ENCODE results near the gene KCNA4.
"Not testable (repeated sequence)": the region's sequence is repeated elsewhere in the genome, so short reads cannot be mapped to it uniquely, and the experiment has no call there.

Gene KCNA4

DNA sequence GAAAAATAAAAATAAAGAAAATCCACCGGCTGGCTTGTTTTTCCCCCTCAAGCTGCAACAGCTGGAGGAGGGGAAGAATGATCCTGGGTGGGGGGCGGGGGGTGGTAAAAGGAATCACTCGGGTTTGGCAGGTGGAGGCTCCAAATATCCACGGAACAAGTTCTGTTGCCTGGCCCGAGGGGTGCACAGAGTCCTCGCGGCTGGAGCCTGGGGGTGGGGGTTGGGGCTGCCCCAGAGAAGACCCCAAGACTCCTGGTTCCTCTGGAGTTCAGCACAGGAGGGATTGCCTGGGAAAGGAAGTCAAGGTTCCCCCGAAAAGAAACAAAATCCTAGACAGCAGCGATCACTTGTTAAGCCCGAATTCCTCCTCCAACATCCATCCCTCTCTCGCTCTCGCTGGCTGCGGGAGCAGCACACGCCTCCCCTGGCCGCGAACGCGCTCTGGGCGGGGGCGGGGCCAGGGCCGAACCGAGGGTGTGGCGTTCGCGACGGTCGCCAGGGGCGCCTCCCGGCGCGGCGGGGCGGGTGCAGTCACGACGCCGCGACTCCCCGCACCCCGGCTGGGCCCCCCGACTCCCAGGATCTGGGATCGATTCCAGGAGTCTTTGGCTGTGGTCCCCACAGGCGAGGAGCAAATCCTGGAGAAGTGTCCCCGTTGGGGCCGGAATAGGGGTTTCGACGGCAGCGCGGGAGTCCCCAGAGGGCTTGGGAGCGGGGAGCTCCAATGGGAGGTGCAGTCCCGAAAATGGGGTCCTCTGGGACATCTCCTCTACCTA, at the start of gene KCNA4:
KCNA4 (minus strand) TSS at position 443 of the 776 bp plus-strand sequence. CDS start 4,352 bp downstream, outside the sequence.
- DNase-seq = no peak

DNA sequence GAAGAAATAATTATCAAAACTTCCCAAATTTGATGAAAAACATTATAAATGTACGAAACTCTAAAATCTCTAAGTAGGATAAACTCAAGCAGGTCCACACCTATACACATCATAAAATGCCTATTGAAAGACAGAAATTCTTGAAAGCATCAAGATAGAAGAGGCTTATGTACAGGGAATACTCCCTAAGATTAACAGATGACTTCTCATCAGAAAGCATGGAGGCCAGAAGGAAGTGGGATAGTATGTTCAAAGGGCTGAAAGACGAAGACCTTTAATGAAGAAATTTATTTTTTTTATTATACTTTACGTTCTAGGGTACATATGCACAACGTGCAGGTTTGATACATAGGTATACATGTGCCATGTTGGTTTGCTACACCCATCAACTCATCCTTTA, 45.3 kb upstream of the KCNA4 start:
- no peak for DNase-seq

DNA sequence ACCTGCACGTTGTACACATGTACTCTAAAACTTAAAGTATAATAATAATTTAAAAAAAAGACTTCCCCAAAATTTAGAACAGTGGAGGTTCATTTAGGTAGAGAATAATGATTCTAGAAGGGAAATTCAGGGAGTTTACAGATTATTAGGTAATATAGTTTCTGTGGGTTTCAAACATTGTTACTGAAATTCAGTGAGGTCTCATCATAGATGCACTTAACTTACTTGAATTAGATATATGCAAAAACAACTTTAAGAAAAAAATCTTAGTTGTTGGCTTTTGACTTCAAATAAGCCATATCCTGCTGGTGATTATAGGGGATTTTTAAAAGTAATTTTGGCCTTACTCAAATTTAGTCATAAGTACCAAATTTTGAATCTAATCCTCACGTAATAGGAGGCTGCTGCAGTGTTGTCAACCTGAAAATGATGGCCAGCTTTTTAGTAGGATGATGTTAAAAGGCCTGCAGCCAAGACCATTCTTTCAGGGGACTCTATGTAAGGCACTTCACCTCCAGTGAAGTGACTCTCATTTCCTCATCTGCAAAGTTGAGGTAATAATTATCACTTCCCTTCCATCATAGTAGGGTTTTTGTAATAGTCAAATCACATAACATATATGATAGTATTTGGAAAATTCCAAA, 42.5 kb upstream of the KCNA4 start:
- DNase-seq = no peak

DNA sequence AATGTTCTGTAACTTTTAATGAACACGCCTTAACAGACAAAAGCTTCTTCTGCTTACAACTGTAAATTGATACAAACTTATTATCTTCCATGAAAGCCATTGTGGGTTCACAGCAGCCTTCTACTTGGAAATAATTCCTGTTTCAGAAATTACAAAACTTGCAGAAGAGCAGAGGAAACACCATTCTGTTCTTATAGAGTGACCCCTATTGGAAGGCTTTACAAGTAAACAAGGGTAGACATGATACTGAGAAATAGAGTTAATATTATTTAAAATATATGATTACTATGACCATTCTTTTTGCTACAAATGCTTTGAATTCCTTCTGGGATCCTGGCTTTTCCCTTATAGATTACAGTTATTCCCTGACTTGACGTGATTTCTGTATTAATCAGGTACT, 32.4 kb upstream of the KCNA4 start:
- no peak for DNase-seq

DNA sequence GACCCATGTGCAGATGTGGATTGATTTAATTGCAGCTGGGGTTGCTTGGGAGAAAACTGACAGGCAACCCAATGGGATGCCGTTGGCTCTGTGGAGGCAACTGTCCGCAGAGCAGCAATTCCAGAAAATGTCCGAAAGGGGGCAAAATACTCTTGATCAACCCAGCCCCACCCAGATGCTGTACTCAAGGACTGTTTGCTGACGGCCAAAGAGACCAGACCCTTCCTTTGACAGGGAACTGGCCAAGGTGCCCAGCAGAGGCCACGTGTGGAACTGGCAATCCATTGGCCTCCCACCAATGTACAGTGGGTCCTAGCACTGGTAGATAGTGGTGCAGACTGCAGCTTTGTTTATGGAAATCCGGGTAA, 29.7 kb upstream of the KCNA4 start:
- no peak for DNase-seq

DNA sequence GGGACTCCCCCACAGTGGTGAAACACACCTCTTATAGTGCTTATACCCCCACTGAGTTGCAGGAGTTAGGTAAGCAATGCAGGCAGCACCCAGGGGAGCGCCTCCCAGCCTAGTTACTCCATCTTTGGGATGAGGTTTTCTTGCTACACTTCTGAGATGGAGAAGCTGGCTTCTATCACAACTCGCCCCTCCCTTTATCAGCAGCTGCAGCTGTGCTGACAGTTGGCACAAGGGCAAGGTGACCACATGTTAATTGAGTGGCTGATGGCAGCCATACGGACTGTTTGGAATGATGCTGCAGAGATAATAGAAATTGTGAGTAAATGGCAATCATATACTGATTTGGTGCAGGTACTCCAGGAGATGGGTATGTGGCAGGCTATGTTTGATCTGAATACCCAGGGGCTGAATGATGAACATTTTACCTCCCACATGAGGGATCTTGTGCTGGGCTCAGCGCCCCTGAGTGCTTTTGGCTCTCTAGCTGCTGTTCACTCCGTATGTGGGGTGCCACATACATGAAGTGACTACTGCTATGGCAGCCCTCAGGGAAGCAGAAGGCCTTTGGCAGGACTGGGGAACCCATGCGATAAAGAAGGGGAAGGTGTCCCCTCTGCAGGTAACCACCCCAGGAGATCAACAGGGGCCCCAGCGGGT, 29.2 kb upstream of the KCNA4 start:
- no peak for DNase-seq

DNA sequence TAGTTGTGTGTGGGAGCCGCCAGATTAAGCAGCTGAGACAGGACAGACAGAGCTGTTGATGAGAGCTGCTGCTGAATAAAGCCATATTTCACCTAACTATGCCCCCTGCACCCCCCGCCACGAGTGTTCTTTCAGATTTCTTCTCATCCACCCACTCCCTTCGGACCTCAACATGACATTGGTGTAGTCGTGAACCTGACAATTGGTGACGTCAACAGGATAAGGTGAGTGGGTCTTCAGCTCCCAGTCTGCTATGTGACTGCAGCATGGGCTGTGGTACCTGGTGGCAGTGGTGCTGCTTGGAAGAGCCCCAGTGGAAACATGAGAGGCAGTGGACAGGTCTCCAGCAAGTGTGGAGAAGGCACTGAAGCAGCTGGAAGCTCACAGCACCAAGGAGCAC, 28.3 kb upstream of the KCNA4 start:
- no peak for DNase-seq

DNA sequence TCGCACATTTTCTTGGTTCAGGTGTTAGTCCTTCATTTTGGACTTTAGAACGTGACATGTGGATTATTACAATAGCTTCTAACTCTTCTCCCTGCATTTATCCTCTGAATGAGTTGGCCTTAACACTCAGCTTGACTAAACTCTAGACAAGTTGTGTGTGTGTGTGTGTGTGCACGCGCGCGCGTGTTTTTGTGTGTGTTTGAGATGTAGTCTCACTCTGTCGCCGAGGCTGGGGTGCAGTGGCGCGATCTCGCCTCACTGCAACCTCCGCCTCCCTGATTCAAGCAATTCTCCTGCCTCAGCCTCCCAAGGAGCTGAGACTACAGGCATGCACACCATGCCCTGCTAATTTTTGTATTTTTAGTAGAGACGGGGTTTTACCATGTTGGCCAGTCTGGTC, 24.3 kb upstream of the KCNA4 start:
- DNase-seq = no peak

DNA sequence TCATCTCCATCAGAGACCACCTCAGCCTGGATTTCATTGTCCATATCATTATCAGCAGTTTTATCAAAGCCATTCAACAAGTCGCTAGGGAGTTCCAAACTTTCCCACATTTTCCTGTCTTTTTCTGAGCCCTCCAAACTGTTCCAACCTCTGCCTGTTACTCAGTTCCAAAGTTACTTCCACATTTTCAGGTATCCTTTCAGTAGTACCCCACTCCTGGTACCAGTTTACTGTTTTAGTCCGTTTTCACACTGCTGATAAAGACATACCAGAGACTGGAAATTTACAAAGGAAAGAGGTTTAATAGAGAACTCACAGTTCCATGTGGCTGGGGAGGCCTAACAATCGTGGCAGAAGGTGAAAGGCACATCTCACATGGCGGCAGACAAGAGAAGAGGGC, 17.9 kb upstream of the KCNA4 start:
- DNase-seq = not testable (repeated sequence)

DNA sequence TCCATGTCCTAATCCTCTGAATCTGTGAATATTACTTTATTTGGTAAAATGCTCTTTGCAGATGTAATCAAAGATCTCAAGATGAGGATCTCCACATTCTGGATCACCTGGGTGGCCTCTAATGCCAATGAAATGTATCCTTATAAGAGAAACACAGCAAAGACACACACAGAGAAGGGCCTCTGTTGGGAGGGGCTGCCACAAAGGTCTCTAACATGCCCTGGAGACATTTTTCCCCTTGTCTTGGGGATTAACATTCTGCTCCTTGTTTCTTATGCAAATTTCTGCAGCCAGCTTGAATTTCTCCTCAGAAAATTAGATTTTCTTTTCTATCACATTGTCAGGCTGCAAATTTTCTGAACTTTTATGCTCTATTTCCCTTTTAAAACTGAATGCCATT, 17.3 kb upstream of the KCNA4 start:
- DNase-seq = not testable (repeated sequence)

DNA sequence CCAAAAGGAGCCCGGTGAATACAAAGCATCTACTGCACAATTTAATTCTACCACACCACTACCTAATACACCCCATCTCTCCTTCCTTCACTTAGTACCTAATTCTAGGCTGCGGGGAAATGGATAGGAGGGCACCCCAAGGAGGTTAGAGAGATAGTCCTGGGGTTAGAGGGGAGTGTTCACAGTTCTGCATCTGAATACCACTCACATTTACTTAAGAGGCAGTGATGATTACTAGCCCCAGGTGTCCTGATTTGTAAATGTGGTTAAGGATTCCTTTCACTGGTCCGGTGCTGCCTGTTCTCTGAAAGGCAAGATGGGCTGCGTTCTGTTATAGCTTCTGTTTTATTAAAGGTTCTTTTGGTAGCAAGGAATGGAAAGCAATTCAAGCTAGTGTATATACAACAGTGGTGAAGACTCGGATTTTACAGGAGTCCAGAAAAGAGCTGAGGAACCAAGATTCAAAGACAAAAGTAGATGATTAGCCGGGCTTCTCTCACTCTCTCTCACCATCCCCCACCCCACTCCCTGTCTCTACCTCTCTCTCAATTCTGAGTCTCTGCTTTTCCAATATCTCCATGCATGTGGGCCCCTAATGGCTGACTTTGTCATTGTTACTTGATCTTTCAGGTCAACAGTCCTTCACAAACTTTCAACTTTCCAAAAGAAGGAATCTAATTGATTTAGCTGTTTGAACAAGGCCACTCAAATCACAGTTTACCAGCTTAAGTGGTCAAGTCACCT, 8.7 kb upstream of the KCNA4 start:
- no peak for DNase-seq

DNA sequence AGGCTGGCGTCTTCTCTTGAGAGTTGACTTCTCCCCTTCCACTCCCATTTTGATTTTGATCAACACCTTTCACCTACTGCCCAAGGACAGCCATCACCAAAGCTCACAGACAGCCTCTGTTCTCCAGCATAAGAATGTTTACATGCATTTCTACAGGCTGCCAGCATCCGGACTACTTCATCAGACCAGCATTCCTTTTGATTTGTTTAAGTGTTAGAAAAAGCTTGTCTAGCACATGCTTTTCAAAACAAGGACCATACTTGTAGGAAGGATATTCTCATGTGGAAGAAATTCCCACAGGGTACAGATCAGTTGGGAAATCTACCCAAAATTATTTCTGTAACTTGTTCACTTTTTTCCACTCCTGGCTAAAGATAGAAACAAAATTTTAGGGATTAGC, 6.2 kb upstream of the KCNA4 start:
- no peak for DNase-seq

DNA sequence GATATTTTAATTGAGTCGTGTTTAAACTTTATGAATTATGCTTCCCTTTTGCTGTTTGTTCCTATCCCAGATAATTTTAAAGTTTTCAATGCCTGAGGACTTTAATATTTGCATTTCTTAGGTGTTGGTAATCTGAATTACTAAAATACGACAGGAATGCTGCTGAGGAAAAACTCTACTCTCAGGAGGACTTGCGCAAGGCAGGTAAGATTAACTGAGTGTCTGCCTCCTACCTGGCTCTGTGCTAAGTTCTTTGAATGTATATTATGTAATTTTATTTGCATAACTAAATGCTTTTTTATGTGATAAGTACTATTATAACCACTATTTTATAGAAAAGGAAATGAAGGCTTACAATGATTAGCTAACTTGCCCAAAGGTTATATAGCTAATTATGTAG, 2.7 kb upstream of the KCNA4 start:
- DNase-seq = no peak

DNA sequence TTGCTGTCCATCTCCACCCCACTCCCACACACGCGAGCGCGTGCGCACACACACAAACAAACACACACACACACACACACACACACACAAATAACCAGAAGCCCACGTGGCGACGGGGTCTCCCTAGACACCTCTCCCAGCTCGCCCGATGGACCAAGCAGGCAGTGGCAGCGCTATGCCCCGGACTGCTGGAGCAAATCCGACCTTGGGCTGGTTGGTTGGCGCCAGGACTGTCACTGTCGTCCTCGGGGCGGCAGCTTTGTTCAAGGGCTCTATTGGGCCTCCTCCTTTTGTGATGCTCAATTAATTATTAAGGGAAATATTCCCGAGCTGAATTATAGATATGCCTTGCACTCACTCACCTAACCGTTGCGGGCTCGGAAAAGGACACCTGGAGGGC, 1.7 kb upstream of the KCNA4 start:
- DNase-seq = no peak

DNA sequence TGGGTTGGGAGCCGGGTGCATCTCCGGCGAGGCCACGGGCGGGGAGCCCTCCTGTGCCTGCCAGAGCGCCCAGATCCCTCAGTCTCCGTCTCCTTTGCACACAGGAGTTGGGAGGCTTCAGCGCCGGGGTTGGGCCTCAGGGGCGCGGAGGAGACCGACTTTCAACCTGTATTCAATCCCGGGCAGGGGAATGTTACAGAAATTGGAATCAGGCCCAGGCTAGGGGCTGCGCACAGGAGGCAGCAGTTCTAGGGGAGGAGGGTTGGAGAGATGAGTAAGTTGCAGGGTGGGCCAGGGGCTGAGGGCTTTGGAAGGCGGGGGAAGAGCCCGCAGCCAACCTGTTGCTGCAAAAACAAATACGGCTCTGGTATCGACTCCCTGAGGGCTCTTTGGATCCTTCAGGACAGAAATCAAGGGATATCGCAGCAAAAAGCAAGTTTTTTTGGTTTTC, 640 bp upstream of the KCNA4 start:
- no peak for DNase-seq

DNA sequence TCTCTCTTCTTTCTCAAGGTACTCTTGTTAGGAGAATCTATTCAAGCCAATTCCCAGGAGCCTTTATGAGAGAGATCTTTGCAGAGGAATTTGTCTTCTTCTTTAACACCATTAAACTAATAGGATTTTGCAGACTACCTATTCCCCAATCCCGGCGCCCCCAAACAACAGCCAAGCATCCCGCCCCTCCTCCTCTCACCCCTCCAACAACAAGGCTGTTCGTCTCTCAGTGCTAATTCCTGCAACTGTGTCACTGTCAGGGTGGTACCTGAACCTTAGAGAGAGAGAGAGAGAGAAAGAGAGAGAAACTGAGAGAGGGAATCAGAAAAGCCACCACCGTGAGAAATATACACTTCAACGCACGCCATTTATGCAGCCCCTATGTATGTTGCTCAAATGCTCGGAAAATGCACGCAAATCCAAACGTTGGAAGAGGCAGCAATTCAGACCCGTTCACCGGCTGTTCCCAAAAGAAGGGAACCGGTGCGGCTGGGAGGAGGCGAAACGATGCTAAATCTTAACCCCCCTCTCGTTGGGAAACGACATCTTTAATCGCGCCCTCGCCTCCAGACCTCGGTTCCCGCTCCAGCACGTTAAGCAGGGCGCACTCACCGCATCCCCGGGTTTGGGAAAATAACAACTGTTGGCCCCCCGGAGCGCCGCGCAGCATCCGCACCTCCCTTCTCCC, 961 bp downstream of the KCNA4 start:
- no peak for DNase-seq

DNA sequence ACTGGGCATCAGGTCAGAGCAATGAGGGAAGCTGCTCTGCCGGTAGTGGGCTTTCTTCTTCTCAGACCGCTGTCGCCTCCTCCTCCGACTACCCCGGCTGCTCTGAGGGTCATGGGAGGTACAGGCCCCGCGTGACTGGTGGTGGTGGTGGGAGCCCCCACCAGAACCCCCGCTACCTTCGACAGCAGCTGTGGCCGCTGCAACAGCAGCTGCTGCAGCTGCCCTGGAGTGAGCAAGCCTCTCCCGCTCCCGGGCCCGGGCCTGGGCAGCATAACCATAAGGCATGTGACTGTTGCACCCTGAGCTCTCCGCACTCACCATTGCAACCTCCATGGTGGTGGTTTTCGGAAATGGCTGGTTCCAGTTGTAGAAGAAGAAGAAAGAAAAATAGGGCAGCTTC, 4.5 kb downstream of the KCNA4 start:
- DNase-seq = no peak

DNA sequence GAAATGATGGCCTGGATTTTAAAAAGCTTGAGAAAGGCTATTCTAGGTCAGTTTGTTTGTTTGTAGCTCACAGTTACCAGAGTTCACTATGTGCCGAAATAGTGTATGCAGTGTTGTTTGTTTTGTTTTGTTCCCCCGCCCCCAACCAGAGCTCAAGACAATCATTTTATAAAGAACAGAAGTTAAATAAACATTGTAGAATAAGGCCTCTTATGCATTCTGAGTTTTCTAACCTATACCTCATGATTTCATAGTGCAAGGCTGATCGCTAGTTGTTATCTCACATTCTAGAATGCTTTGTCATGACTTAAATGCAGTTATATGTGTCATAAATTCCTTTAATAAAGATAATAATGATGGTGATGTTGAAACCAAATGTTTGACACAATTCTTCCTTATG, 7.8 kb downstream of the KCNA4 start:
- no peak for DNase-seq

DNA sequence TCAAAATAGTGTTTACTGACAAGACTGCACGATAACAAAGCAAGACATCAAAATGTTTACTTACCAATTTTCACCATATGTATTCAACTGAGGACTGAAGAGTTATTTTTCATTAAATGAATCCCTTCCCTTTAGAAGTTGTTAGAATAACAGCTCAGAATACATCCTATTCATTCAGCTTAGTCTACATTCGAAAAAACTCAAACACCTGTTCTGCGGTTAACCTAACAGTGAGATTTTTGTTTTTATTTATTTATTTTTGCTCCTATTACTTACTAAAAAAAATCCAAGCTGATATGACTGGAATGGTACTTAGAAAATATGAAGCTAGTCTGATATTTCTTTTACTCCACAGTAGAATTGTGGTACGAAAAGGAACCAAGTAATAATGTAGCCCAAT, 10.0 kb downstream of the KCNA4 start:
- no peak for DNase-seq

DNA sequence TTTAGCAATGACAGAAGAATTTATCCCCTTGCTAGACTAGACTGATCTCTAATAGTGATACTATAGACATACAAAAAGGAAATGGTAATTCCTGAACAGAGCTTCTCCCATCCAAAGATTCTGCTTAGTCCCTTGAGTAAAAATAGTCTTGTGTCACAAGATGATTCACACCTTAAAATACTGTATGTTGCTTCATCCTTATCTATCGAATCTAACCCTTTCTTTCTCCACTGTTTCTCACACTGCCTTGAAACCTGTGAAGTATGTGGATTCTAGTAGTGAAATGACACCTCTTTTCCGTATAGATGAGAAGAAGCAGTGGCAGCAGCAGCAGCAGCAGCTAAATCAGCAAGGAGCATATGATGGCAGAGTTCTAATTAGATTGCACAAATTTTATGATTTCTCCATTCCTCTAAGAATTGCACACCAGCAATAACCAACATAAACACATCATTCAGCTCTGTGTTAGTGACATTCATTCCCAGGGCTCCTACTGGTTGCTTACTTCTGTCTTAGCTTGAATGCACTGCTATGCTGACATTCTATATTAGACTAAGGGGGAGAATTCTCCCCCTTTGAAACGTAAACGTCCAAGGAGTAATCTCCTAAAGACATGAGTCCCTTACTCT, 14.6 kb downstream of the KCNA4 start:
- no peak for DNase-seq

DNA sequence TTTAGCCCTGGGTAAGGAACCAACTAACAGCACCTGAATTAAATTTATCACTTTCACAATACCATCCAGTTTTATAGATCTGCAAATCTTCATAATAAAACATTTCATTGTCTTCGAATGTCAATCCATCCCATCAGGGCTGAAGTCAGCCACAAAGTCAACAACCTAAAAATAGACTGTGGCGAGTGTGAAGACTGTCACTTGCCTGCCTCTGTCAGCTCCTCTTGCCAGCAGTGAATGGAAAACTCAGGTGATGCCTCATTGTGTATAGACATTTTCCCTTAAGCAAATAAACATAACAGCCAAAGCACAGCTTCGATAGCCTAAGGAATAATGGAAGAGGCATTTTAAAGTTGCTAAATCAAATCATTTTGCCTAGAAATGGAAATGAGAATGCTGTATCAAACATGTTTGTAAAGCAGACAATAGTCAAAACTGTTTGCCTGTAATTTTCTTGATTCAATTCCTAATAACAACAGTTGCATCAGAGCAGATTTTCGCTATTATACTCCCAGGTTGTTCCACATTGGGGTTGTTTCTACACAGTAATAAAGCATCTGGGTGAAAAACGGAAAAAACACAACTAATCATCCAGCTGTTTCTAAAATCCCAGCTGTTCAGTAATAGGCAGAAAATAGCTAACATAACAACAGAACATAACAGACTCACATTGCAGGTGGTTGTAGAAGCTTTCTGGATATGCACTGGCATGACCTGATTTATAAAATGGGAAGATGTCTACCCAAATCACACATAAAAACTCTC, 15.7 kb downstream of the KCNA4 start:
- DNase-seq = no peak

DNA sequence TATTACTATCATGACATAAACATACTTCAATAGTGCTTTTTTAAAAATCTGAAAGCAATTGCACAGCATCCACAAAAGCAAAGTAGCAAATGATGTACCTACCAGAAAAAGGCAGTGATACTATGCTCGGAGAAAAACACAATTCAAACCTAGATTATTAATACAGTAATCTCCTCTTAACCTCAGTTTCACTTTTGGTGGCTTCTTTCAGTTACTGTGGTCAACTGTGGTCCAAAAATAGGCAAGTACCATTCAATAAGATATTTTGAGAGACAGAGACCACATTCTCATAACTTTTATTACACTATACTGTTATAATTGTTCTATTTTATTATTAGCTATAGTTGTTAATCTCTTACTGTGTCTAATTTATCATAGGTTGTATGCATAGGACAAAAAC, 20.8 kb downstream of the KCNA4 start:
- DNase-seq = no peak
